Pancreas (tissue), 10 donors: ENCODE data around the gene ATXN2L. TPM values are rescaled to one million over a fixed set of nuclear protein-coding genes. Genes with fewer than 3 reads are reported as not detected.

ENCODE experiments used
- ATAC-seq, 4 donors: fragments of 200-7000 bp; cut with Tn5 transposase; one replicate each; pipeline versions ENCODE4 v1.8.0 to v1.9.1; 2020; ENCODE audit warnings: mild to moderate bottlenecking in 4 of 4, moderate library complexity in 4 of 4
- DNase-seq, 6 donors: peaks; one replicate each; pipeline ENCODE4 v3.0.0-alpha.2; 2020
- FAIRE-seq: peaks from 2 replicates; lab custom pipeline; 2012; peaks lifted over from hg19 to GRCh38; lab: Jason Lieb, UNC
- H3K27ac ChIP-seq, 4 donors: fragments of 200-600 bp; sonication (generic); 1 replicate in 3 of 4; 2 replicates in 1 of 4; pipeline versions ENCODE4 v1.5.0 to v1.8.0; 2020
- H3K27me3 ChIP-seq, 4 donors: fragments of 200-600 bp; one replicate each; pipeline ENCODE4 v1.8.0; 2021
- H3K36me3 ChIP-seq, 3 donors: fragments of 200-600 bp; sonication (generic) in 1 of 3; one replicate each; pipeline versions ENCODE4 v1.5.0 to v1.8.0; 2020 to 2021
- H3K4me1 ChIP-seq, 3 donors: fragments of 200-600 bp; one replicate each; pipeline ENCODE4 v1.8.0; 2021
- H3K4me3 ChIP-seq, 4 donors: fragments of 200-600 bp; sonication (generic) in 2 of 4; one replicate each; pipeline versions ENCODE4 v1.5.0 to v1.8.0; 2020 to 2021
- H3K9me3 ChIP-seq, 4 donors: fragments of 200-600 bp; one replicate each; pipeline ENCODE4 v1.8.0; 2021
- CTCF ChIP-seq, 4 donors: fragments of 200-600 bp; sonication (generic) in 3 of 4; IDR thresholded peaks; one replicate each; pipeline versions ENCODE4 v1.5.0 to v1.8.0; 2021; ENCODE audit warnings: antibody characterized with exemption in 4 of 4
- WGBS, 2 donors: extraction: QIAGEN DNeasy Blood & Tissue Kit; methylation state at CpG; one replicate each; pipeline ENCODE4 v1.1.7; 2013; 5-methylcytosine and 5-hydroxymethylcytosine counted together
- intact Hi-C, 3 donors: fragments of 100-400 bp; cut with DNase I; formaldehyde crosslinking; loops; one replicate each; pipeline versions ENCODE4 v1.11.1 to v1.14.2; 2022
- polyA plus RNA-seq, 2 donors: library from polyadenylated mRNA; stranded (reverse); fragments of 200-250 nt; gene quantifications; one replicate each; pipeline ENCODE4 v1.2.3, GENCODE V29; 2013
- total RNA-seq, 6 donors: library from RNA; stranded (reverse); fragmentation: NEBNext Ultra II Directional in 4 of 6; extraction: Animal tissue kit (Norgen Biotek cat#: 25700) in 4 of 6; gene quantifications; one replicate each; pipeline versions ENCODE4 v1.2.1 to v1.2.4, GENCODE V29; 2021 to 2023
- donor health status: healthy with polysubstance abuse.
- donor health status: DM: no; HTN: no; CAD: no; lungs with moderate emphysema.
- donor health status: DM: no; HTN: no; CAD: no.
- donor health status: control.
- donor health status: control.
- donor health status: Bipolar disorder and iron deficiency.
- donor health status: DM: yes; HTN: yes; CAD: no.
- donor health status: DM: no; HTN: no; CAD: no.
- donor health status: DM: no; HTN: no; CAD: no.
- donor health status: DM: yes; HTN: yes; CAD: no.

The ATXN2L gene
- total and polyA plus RNA-seq, 8 donors: 40.3 to 116 (median 60.0) TPM

DNA sequence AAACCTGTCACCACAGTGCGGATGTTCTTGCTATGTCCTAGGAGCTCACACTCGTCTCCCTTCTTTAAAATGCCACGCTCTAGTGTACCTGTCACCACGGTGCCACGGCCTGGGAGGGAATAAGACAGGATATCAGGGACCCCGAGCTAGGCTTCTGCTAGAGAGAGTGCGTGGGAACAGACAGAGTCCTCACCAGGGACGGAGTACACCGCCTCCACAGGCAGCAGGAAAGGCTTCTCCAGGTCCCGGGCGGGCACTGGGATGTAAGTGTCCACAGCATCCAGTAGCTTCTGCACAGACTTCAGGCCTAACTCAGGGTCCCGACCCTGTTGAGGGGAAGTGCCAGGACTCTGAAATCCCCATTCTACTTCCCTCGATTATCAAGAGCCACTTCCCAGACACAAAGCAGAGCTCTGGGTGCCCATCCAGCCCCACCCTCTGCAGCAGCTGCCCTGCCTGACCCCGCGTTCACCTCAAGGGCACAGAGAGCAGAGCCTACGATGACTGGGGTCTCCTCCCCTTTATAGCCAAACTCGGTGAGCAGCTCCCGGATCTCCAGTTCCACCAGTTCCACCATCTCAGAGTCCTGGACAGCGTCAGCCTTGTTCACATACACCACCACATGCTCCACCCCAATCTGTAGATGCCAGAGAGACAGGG lies 21.6 kb downstream of the ATXN2L start:
- no peak overlapping the region for H3K27ac ChIP-seq
- TF ChIP-seq CTCF (IDR thresholded peaks at IDR 0.05): no peak
- no peaks in the 10 kb centered on the region for H3K9me3 ChIP-seq
- no peaks in the 10 kb centered on the region for H3K27me3 ChIP-seq
- peak in 1 of 6 donors; percentile 53 for DNase-seq
- H3K36me3 ChIP-seq: peaks cover 0 to 29% (median 11%) of the 10 kb centered on the region in 3 donors
- no peak for FAIRE-seq
- WGBS, 2 donors: 82 to 85% methylated on average over 19 of the region's 19 CpGs
- no peak overlapping the region for H3K4me3 ChIP-seq
- H3K4me1 ChIP-seq: peaks cover 6 to 17% (median 15%) of the 10 kb centered on the region in 3 donors
- intact Hi-C loops: no loop called here
- ATAC-seq: no peak

GRCh38 chr16:28845293-28845692 lies 22.5 kb downstream of the ATXN2L start:
- 38 to 40% methylated on average over 10 of the region's 10 CpGs for WGBS, 2 donors
- Histone ChIP-seq H3K27ac (peak overlapping the region in 1 of 4 donors; percentile 71), H3K9me3 (no peaks in the 10 kb centered on the region), H3K27me3 (no peaks in the 10 kb centered on the region), H3K4me3 (peak overlapping the region; percentile 72 to 99 (median 91)), H3K4me1 (peaks cover 6 to 17% (median 15%) of the 10 kb centered on the region in 3 donors), H3K36me3 (peaks cover 0 to 29% (median 11%) of the 10 kb centered on the region in 3 donors)
- intact Hi-C loops: no loop called here
- DNase-seq: peak in 1 of 6 donors; percentile 27
- TF ChIP-seq CTCF (IDR thresholded peaks at IDR 0.05): no peak
- no peak for ATAC-seq
- no peak for FAIRE-seq

DNA sequence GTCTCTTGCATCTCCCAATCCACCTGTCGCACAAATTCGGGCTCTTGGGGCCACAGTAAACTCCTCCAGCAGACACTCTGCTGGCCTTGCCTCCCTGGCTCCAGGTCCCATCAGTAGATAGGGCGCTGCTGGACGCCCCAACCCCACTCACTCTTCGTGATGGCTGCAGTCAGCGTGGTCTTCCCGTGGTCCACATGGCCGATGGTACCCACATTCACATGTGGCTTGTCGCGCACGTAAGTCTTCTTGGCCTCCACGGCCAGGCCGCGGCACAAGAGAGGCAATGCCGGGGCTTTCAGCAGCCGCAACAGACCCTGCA lies 22.9 kb downstream of the ATXN2L start:
- peak overlapping the region; percentile 72 to 99 (median 91) for H3K4me3 ChIP-seq
- H3K27ac ChIP-seq: peak overlapping the region; percentile 31 to 85 (median 78)
- DNase-seq (no peak), ATAC-seq (no peak), FAIRE-seq (no peak)
- H3K4me1 ChIP-seq: peaks cover 6 to 17% (median 15%) of the 10 kb centered on the region in 3 donors
- intact Hi-C loops: no loop called here
- peaks cover 0 to 29% (median 11%) of the 10 kb centered on the region in 3 donors for H3K36me3 ChIP-seq
- no peak for TF ChIP-seq CTCF (IDR thresholded peaks at IDR 0.05)
- 1% methylated on average over 16 of the region's 16 CpGs for WGBS, 2 donors
- no peaks in the 10 kb centered on the region for H3K27me3 ChIP-seq
- no peaks in the 10 kb centered on the region for H3K9me3 ChIP-seq

DNA sequence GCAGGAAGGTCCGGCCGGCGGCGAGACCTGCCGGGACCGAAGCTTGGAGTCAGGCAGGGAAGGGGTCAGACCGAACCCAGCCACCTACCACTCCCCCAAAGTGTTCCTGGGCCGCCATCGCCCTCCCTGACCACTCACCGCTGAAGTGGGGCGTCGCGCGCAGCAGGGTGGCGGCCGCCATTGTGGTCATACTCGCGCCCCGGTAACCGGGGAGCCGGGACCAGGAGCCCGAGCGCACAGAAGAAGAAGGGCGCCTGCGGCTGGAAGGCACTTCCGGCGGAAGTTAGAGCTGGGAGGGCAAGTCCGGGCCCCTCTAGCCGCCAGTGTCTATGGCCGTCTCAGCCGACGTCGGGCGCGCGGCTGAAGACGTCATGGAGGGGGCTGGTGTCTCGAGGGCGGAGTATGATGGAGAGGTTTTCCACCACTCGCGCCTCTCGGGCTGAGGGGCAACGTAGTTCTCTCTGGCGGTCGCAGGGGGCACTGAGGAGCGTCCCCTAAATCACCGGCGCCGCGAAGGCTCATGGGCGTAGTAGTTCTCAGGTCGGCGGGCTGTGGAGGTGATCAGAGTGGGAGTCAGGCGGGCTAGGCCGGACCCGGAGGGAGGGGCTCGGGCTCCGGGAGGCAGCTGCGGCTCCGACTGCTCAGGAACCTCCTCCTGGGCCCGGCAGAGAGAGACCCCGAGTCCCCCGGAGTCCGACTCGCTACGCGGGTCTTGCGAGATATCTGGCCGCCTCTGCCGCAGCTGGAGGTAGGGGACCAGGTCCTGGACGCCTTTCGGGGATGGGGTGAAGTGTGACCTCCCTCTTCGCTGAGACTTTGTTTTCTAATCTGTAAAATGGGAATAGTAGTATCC lies 23.5 kb downstream of the ATXN2L start, which contains the start of gene TUFM:
Gene TUFM (minus strand): TSS at position 269 of the 853 bp plus-strand sequence. CDS start 79 bp downstream, at position 190.
- WGBS, 2 donors: 0 to 1% methylated on average over 71 to 73 of the region's 73 CpGs

More for the DNA sequence above, 23.5 kb downstream of the ATXN2L start, which contains the start of gene TUFM:
- DNase-seq (peak; percentile 94 to 99 (median 97)), ATAC-seq (peak; percentile 95 to 98 (median 97)), FAIRE-seq (peak; percentile 96)
- H3K4me3 ChIP-seq: peak within 1 kb of the TSS; percentile 72 to 99 (median 91)
- intact Hi-C loops: no loop called here
- peaks cover 6 to 17% (median 15%) of the 10 kb centered on the region in 3 donors for H3K4me1 ChIP-seq
- TF ChIP-seq CTCF (IDR thresholded peaks at IDR 0.05): peak; percentile 46 to 63 (median 49)
- H3K9me3 ChIP-seq: no peaks in the 10 kb centered on the region
- H3K36me3 ChIP-seq: peaks cover 0 to 29% (median 11%) of the 10 kb centered on the region in 3 donors
- peak within 1 kb of the TSS; percentile 31 to 85 (median 78) for H3K27ac ChIP-seq
- no peaks in the 10 kb centered on the region for H3K27me3 ChIP-seq
